SJSA1 (cell line): ENCODE measurements around the gene FUCA2. TPM values are rescaled to one million over a fixed set of nuclear protein-coding genes. Genes with fewer than 3 reads are reported as not detected.
"Not testable (repeated sequence)": the region's sequence is repeated elsewhere in the genome, so short reads cannot be mapped to it uniquely, and the experiment has no call there.

Source experiments
- DNase-seq, 2 experiments: peaks; one replicate each; pipeline ENCODE4 v3.0.0-alpha.2; 2015 to 2020; ENCODE audit warnings: low spot score in 2 of 2, low read depth in 1 of 2
- H3K27ac ChIP-seq: fragments of 250-450 bp; sonication (Bioruptor Pico); 2 replicates; pipeline ENCODE4 v1.5.1; 2020; ENCODE audit warnings: mild to moderate bottlenecking, moderate library complexity
- H3K27me3 ChIP-seq: fragments of 250-450 bp; sonication (Bioruptor Pico); replicated peaks from 2 replicates; pipeline ENCODE4 v1.5.1; 2020; ENCODE audit warnings: mild to moderate bottlenecking, moderate library complexity
- H3K36me3 ChIP-seq: fragments of 250-450 bp; sonication (Bioruptor Pico); 2 replicates; pipeline ENCODE4 v1.5.1; 2020; ENCODE audit warnings: mild to moderate bottlenecking
- H3K4me1 ChIP-seq: fragments of 250-450 bp; sonication (Bioruptor Pico); replicated peaks from 2 replicates; pipeline ENCODE4 v1.6.1; 2021; ENCODE audit warnings: mild to moderate bottlenecking
- H3K4me3 ChIP-seq: fragments of 250-450 bp; sonication (Bioruptor Pico); 2 replicates; pipeline ENCODE4 v1.5.1; 2020; ENCODE audit warnings: mild to moderate bottlenecking
- H3K9me3 ChIP-seq: fragments of 250-450 bp; sonication (Bioruptor Pico); replicated peaks from 2 replicates; pipeline ENCODE4 v1.5.1; 2020; ENCODE audit warnings: mild to moderate bottlenecking
- total RNA-seq: library from RNA; depleted of rRNA; stranded (reverse); fragments of >200 nt; shearing (Covaris generic); gene quantifications from 2 replicates; pipeline ENCODE4 v1.2.3, GENCODE V29; 2014

FUCA2 gene
- total RNA-seq, 1 experiment from 2014 or later: 39.2 TPM

DNA sequence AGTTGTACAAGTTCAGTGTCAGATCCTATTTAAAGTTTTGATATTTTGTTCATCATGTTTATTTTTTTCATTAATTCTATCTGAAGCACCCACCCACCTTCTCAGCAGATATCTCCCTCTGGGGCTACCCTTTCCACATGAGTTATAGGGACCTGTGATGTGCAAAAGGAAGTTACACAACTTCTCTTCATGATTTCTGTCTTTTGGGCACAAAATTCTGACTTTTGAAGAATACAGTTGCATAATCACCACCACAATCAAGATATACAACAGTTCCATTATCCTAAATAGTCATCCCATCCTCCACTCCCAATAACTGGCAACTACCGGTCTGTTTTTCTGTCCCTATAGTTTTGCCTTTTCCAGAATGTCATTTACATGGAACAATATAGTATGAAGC is 13.8 kb upstream of the FUCA2 start:
- no peaks in the 10 kb centered on the region for H3K36me3 ChIP-seq
- no peaks in the 10 kb centered on the region for H3K4me1 ChIP-seq
- no peaks in the 10 kb centered on the region for H3K9me3 ChIP-seq
- H3K27me3 ChIP-seq: 0 out of 2 replicates have a peak, but pooled peaks cover 2% of the 10 kb centered on the region
- H3K4me3 ChIP-seq: no peak overlapping the region
- DNase-seq: no peak
- H3K27ac ChIP-seq: no peak overlapping the region

- Histone ChIP-seq H3K9me3 (no peaks in the 10 kb centered on the region), H3K36me3 (no peaks in the 10 kb centered on the region), H3K27ac (no peak overlapping the region), H3K4me1 (no peaks in the 10 kb centered on the region), H3K27me3 (peaks cover 5% of the 10 kb centered on the region; the same call in 1 of the 2 replicates), H3K4me3 (no peak overlapping the region)
- no peak for DNase-seq
Measured at GRCh38 chr6:143522039-143522600, 10.6 kb upstream of the FUCA2 start.

DNA sequence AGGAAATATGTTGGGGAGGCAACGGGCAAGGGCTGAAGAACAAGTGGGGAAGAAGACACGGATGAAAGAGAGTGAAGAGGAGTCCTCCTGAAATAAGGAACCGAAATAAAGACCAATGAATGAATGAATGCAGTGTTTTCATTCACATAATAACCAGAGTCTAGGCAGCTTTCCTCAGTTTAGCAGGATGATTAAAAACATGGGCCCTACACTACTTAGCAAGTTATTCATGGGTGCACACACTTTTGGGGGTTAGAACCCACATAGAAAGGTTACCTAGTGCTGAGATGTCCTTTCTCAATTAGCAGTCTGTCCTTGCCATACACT is 5.9 kb upstream of the FUCA2 start:
- no peak overlapping the region for H3K27ac ChIP-seq
- H3K27me3 ChIP-seq: peaks cover 9% of the 10 kb centered on the region; the same call in 1 of the 2 replicates
- no peaks in the 10 kb centered on the region for H3K36me3 ChIP-seq
- no peaks in the 10 kb centered on the region for H3K4me1 ChIP-seq
- no peak for DNase-seq
- no peak overlapping the region for H3K4me3 ChIP-seq
- no peaks in the 10 kb centered on the region for H3K9me3 ChIP-seq

GRCh38 chr6:143516690-143517446 is 5.3 kb upstream of the FUCA2 start:
- Histone ChIP-seq H3K9me3 (no peaks in the 10 kb centered on the region), H3K27me3 (peaks cover 9% of the 10 kb centered on the region; the same call in 1 of the 2 replicates), H3K36me3 (no peaks in the 10 kb centered on the region), H3K4me1 (peaks cover 3% of the 10 kb centered on the region), H3K4me3 (no peak overlapping the region), H3K27ac (no peak overlapping the region)
- DNase-seq: no peak

DNA sequence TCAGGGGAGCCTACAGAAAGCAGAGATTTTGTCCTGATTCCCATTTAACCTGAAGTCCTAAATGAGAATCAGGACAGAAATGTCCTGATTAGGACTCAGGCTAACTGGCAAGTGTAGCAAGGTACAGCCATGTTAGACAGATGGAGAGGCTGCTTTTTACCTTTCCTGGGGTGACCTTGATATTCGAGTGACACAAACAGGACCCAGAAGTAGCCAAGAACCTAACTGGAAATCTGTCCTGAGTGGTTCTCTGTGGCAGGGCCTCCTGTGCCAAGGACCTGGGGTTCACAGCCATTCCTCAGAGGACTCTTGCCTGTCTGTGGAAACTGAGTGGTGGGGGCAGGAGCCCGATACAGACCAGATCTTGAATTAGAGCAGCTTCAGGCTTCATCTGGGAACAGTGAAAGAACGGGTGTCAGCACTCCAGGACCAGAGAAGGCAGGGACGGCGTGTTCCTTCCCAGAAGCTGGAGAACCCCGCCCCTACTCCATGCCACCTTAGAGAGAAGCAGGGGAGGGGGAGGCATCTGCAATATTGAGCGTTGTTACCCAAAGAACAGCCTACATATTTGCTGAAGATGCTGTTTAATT is 4.3 kb upstream of the FUCA2 start:
- Histone ChIP-seq H3K36me3 (no peaks in the 10 kb centered on the region), H3K27me3 (peaks cover 7% of the 10 kb centered on the region; the same call in 1 of the 2 replicates), H3K4me3 (no peak overlapping the region), H3K4me1 (peaks cover 9% of the 10 kb centered on the region), H3K9me3 (no peaks in the 10 kb centered on the region), H3K27ac (no peak overlapping the region)
- DNase-seq: no peak

GRCh38 chr6:143515061-143515760 is 3.7 kb upstream of the FUCA2 start:
- H3K36me3 ChIP-seq: no peaks in the 10 kb centered on the region
- no peak overlapping the region for H3K27ac ChIP-seq
- no peak overlapping the region for H3K4me3 ChIP-seq
- DNase-seq: no peak
- no peaks in the 10 kb centered on the region for H3K9me3 ChIP-seq
- peaks cover 7% of the 10 kb centered on the region; the same call in 1 of the 2 replicates for H3K27me3 ChIP-seq
- peaks cover 9% of the 10 kb centered on the region for H3K4me1 ChIP-seq

DNA sequence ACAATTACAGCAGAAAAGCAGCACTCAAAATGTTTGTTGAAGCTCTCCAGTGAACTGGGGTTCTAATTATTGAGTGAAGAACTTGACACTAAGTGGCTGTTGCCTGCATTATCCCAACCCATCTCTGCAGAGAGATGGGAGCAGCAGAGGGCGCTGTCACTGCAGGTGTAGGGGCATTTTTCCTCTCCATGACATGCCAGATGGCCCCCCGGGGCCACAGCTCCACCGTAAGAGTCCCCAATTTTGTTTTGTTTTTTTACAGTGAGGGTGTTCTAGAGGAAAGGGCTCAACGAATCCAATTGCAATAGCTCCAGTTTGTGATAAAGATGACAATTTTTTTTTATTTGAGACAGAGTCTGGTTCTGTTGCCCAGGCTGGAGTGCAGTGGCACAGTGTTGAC is 1.9 kb upstream of the FUCA2 start:
- Histone ChIP-seq H3K4me3 (no peak overlapping the region), H3K9me3 (no peaks in the 10 kb centered on the region)
- DNase-seq: no peak

GRCh38 chr6:143510326-143510725 is 1.2 kb downstream of the FUCA2 start:
- not testable (repeated sequence) for H3K27ac ChIP-seq, H3K4me3 ChIP-seq, H3K36me3 ChIP-seq, H3K27me3 ChIP-seq, H3K9me3 ChIP-seq, H3K4me1 ChIP-seq, DNase-seq

More for the DNA sequence above, 1.9 kb upstream of the FUCA2 start:
- Histone ChIP-seq H3K4me1 (peaks cover 9% of the 10 kb centered on the region), H3K27ac (no peak overlapping the region), H3K36me3 (no peaks in the 10 kb centered on the region), H3K27me3 (peaks cover 4% of the 10 kb centered on the region; the same call in 1 of the 2 replicates)

GRCh38 chr6:143507358-143508145 is 4.0 kb downstream of the FUCA2 start:
- Histone ChIP-seq H3K27me3 (no peaks in the 10 kb centered on the region; the same call in 1 of the 2 replicates), H3K4me3 (no peak overlapping the region), H3K4me1 (peaks cover 9% of the 10 kb centered on the region), H3K27ac (no peak overlapping the region), H3K36me3 (peaks cover 17% of the 10 kb centered on the region), H3K9me3 (no peaks in the 10 kb centered on the region)
- DNase-seq: no peak

DNA sequence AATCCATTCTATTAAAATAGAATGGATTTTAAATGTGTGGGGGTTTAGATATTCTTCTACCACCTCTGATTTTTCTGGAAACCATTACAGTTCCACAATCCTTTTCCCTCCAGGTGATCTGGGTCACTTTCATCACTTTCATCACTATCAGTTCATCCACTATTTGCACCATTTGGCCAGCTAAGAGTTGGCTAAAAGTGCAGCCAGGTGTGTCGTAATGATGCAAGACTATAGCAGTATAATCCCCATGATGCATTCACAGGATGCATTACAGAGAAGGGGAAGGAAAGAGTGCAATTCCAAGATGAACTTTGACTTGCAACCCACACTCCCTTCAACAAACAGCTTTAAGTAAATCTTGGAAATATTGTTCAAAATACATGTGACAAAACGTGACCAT is 4.9 kb downstream of the FUCA2 start:
- H3K4me1 ChIP-seq: peaks cover 4% of the 10 kb centered on the region
- H3K9me3 ChIP-seq: no peaks in the 10 kb centered on the region
- DNase-seq: no peak
- no peak overlapping the region for H3K4me3 ChIP-seq
- H3K27ac ChIP-seq: no peak overlapping the region
- no peaks in the 10 kb centered on the region; the same call in 1 of the 2 replicates for H3K27me3 ChIP-seq
- H3K36me3 ChIP-seq: peaks cover 18% of the 10 kb centered on the region

- Histone ChIP-seq H3K27ac (no peak overlapping the region), H3K27me3 (no peaks in the 10 kb centered on the region; the same call in 1 of the 2 replicates), H3K4me3 (no peak overlapping the region), H3K4me1 (no peaks in the 10 kb centered on the region), H3K9me3 (no peaks in the 10 kb centered on the region), H3K36me3 (peaks cover 22% of the 10 kb centered on the region)
- no peak for DNase-seq
Measured at GRCh38 chr6:143506199-143506598, 5.3 kb downstream of the FUCA2 start.

DNA sequence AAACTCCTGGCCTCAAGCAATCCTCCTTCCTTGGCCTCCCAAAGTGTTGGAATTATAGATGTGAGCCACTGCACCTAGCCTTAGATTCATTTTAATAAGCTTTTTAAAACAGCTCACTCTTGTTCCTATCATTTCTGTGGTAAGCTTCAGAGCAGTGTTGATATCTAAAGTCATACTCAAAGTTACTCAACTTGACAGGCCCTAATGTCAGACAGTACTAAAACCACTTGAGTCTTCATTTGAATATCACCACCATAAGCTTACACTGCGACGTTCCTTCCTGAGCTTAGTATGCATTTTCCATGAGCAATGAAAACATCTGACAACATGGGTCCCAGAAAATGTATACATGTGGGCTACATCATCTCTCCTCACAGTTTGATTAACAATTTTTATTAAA is 6.0 kb downstream of the FUCA2 start:
- H3K27me3 ChIP-seq: no peaks in the 10 kb centered on the region; the same call in 1 of the 2 replicates
- H3K4me3 ChIP-seq: no peak overlapping the region
- H3K4me1 ChIP-seq: no peaks in the 10 kb centered on the region
- no peak for DNase-seq
- H3K27ac ChIP-seq: no peak overlapping the region
- no peaks in the 10 kb centered on the region for H3K9me3 ChIP-seq
- H3K36me3 ChIP-seq: peaks cover 24% of the 10 kb centered on the region

- H3K27ac ChIP-seq: no peak overlapping the region
- no peaks in the 10 kb centered on the region for H3K9me3 ChIP-seq
- H3K4me3 ChIP-seq: no peak overlapping the region
- H3K36me3 ChIP-seq: peaks cover 24% of the 10 kb centered on the region
- DNase-seq: no peak
- H3K4me1 ChIP-seq: no peaks in the 10 kb centered on the region
- no peaks in the 10 kb centered on the region; the same call in 1 of the 2 replicates for H3K27me3 ChIP-seq
Measured at GRCh38 chr6:143505111-143505510, 6.4 kb downstream of the FUCA2 start.
